ENCODE data around the gene PCIF1.
"Not testable (repeated sequence)": the region's sequence is repeated elsewhere in the genome, so short reads cannot be mapped to it uniquely, and the experiment has no call there.

Gene PCIF1

GRCh38 chr20:45927071-45927878 lies 7.2 kb upstream of the PCIF1 start:
- Histone ChIP-seq H3K4me3 (ENCODE audit: low read length in 2 of 2) (no peak overlapping the region), H3K4me1 (ENCODE audit: control insufficient read depth, insufficient read depth, low read length) (peaks cover 10% of the 10 kb centered on the region), H3K9me3 (ENCODE audit: control insufficient read depth in 2 of 2, low read length in 2 of 2) (no peaks in the 10 kb centered on the region), H3K27me3 (ENCODE audit: control insufficient read depth in 1 of 2, insufficient read depth in 2 of 2, low read length in 2 of 2) (no peaks in the 10 kb centered on the region), H3K9ac (ENCODE audit: low read length in 2 of 2) (no peak overlapping the region), H3K27ac (ENCODE audit: low read length) (no peak overlapping the region), H3K36me3 (ENCODE audit: control insufficient read depth in 2 of 2, insufficient read depth in 2 of 2, low read length in 2 of 2) (no peaks in the 10 kb centered on the region)

- peaks cover 16% of the 10 kb centered on the region for H3K4me1 ChIP-seq (ENCODE audit: control insufficient read depth, insufficient read depth, low read length)
- not testable (repeated sequence) for H3K9ac ChIP-seq (ENCODE audit: low read length in 2 of 2); H3K4me3 ChIP-seq (ENCODE audit: low read length in 2 of 2); H3K9me3 ChIP-seq (ENCODE audit: control insufficient read depth in 2 of 2, low read length in 2 of 2); H3K36me3 ChIP-seq (ENCODE audit: control insufficient read depth in 2 of 2, insufficient read depth in 2 of 2, low read length in 2 of 2); H3K27ac ChIP-seq (ENCODE audit: low read length); H3K27me3 ChIP-seq (ENCODE audit: control insufficient read depth in 1 of 2, insufficient read depth in 2 of 2, low read length in 2 of 2)
These were observed 2.8 kb upstream of the PCIF1 start for GRCh38 chr20:45931680-45932079.

- peaks cover 10 to 13% of the 10 kb centered on the region in 2 donors for H3K36me3 ChIP-seq (ENCODE audit: control insufficient read depth in 2 of 2, insufficient read depth in 2 of 2, low read length in 2 of 2)
- H3K9me3 ChIP-seq (ENCODE audit: control insufficient read depth in 2 of 2, low read length in 2 of 2): no peaks in the 10 kb centered on the region
- H3K4me1 ChIP-seq (ENCODE audit: control insufficient read depth, insufficient read depth, low read length): peaks cover 22% of the 10 kb centered on the region
- no peaks in the 10 kb centered on the region for H3K27me3 ChIP-seq (ENCODE audit: control insufficient read depth in 1 of 2, insufficient read depth in 2 of 2, low read length in 2 of 2)
- peak overlapping the region; percentile 97 to 99 for H3K9ac ChIP-seq (ENCODE audit: low read length in 2 of 2)
- H3K4me3 ChIP-seq (ENCODE audit: low read length in 2 of 2): peak overlapping the region; percentile 97 to 98
- peak overlapping the region; percentile 98 for H3K27ac ChIP-seq (ENCODE audit: low read length)
These were observed 1.0 kb upstream of the PCIF1 start for GRCh38 chr20:45933266-45934045.

- H3K27ac ChIP-seq (ENCODE audit: low read length): peak overlapping the region; percentile 98
- no peaks in the 10 kb centered on the region for H3K27me3 ChIP-seq (ENCODE audit: control insufficient read depth in 1 of 2, insufficient read depth in 2 of 2, low read length in 2 of 2)
- H3K9ac ChIP-seq (ENCODE audit: low read length in 2 of 2): peak overlapping the region; percentile 97 to 99
- peaks cover 16 to 20% of the 10 kb centered on the region in 2 donors for H3K36me3 ChIP-seq (ENCODE audit: control insufficient read depth in 2 of 2, insufficient read depth in 2 of 2, low read length in 2 of 2)
- peaks cover 22% of the 10 kb centered on the region for H3K4me1 ChIP-seq (ENCODE audit: control insufficient read depth, insufficient read depth, low read length)
- H3K4me3 ChIP-seq (ENCODE audit: low read length in 2 of 2): peak overlapping the region; percentile 97 to 98
- H3K9me3 ChIP-seq (ENCODE audit: control insufficient read depth in 2 of 2, low read length in 2 of 2): no peaks in the 10 kb centered on the region
These were observed 367 bp upstream of the PCIF1 start for GRCh38 chr20:45934046-45934585.

- H3K4me3 ChIP-seq (ENCODE audit: low read length in 2 of 2): peak overlapping the region; percentile 93 to 98
- H3K27ac ChIP-seq (ENCODE audit: low read length): peak overlapping the region; percentile 98
- no peaks in the 10 kb centered on the region for H3K27me3 ChIP-seq (ENCODE audit: control insufficient read depth in 1 of 2, insufficient read depth in 2 of 2, low read length in 2 of 2)
- H3K36me3 ChIP-seq (ENCODE audit: control insufficient read depth in 2 of 2, insufficient read depth in 2 of 2, low read length in 2 of 2): peaks cover 29 to 34% of the 10 kb centered on the region in 2 donors
- peaks cover 22% of the 10 kb centered on the region for H3K4me1 ChIP-seq (ENCODE audit: control insufficient read depth, insufficient read depth, low read length)
- H3K9ac ChIP-seq (ENCODE audit: low read length in 2 of 2): peak overlapping the region; percentile 84 to 97
- H3K9me3 ChIP-seq (ENCODE audit: control insufficient read depth in 2 of 2, low read length in 2 of 2): no peaks in the 10 kb centered on the region
These were observed 1.0 kb downstream of the PCIF1 start for GRCh38 chr20:45935416-45936046.

- Histone ChIP-seq H3K27me3 (ENCODE audit: control insufficient read depth in 1 of 2, insufficient read depth in 2 of 2, low read length in 2 of 2) (no peaks in the 10 kb centered on the region), H3K27ac (ENCODE audit: low read length) (no peak overlapping the region), H3K4me3 (ENCODE audit: low read length in 2 of 2) (no peak overlapping the region), H3K36me3 (ENCODE audit: control insufficient read depth in 2 of 2, insufficient read depth in 2 of 2, low read length in 2 of 2) (peaks cover 35 to 41% of the 10 kb centered on the region in 2 donors), H3K9ac (ENCODE audit: low read length in 2 of 2) (no peak overlapping the region), H3K9me3 (ENCODE audit: control insufficient read depth in 2 of 2, low read length in 2 of 2) (no peaks in the 10 kb centered on the region), H3K4me1 (ENCODE audit: control insufficient read depth, insufficient read depth, low read length) (peaks cover 22% of the 10 kb centered on the region)
These were observed 3.3 kb downstream of the PCIF1 start for GRCh38 chr20:45937765-45938164.

- peaks cover 47 to 53% of the 10 kb centered on the region in 2 donors for H3K36me3 ChIP-seq (ENCODE audit: control insufficient read depth in 2 of 2, insufficient read depth in 2 of 2, low read length in 2 of 2)
- no peaks in the 10 kb centered on the region for H3K9me3 ChIP-seq (ENCODE audit: control insufficient read depth in 2 of 2, low read length in 2 of 2)
- H3K27me3 ChIP-seq (ENCODE audit: control insufficient read depth in 1 of 2, insufficient read depth in 2 of 2, low read length in 2 of 2): no peaks in the 10 kb centered on the region
- H3K4me3 ChIP-seq (ENCODE audit: low read length in 2 of 2): no peak overlapping the region
- H3K4me1 ChIP-seq (ENCODE audit: control insufficient read depth, insufficient read depth, low read length): peaks cover 12% of the 10 kb centered on the region
- H3K27ac ChIP-seq (ENCODE audit: low read length): no peak overlapping the region
- no peak overlapping the region for H3K9ac ChIP-seq (ENCODE audit: low read length in 2 of 2)
These were observed 4.4 kb downstream of the PCIF1 start for GRCh38 chr20:45938727-45939438.

GRCh38 chr20:45940053-45940452 lies 5.6 kb downstream of the PCIF1 start:
- H3K9ac ChIP-seq (ENCODE audit: low read length in 2 of 2): no peak overlapping the region
- no peak overlapping the region for H3K4me3 ChIP-seq (ENCODE audit: low read length in 2 of 2)
- H3K4me1 ChIP-seq (ENCODE audit: control insufficient read depth, insufficient read depth, low read length): peaks cover 10% of the 10 kb centered on the region
- H3K9me3 ChIP-seq (ENCODE audit: control insufficient read depth in 2 of 2, low read length in 2 of 2): no peaks in the 10 kb centered on the region
- H3K27me3 ChIP-seq (ENCODE audit: control insufficient read depth in 1 of 2, insufficient read depth in 2 of 2, low read length in 2 of 2): no peaks in the 10 kb centered on the region
- H3K27ac ChIP-seq (ENCODE audit: low read length): no peak overlapping the region
- H3K36me3 ChIP-seq (ENCODE audit: control insufficient read depth in 2 of 2, insufficient read depth in 2 of 2, low read length in 2 of 2): peaks cover 58 to 64% of the 10 kb centered on the region in 2 donors

- H3K4me3 ChIP-seq (ENCODE audit: low read length in 2 of 2): no peak overlapping the region
- H3K27ac ChIP-seq (ENCODE audit: low read length): no peak overlapping the region
- peaks cover 10% of the 10 kb centered on the region for H3K4me1 ChIP-seq (ENCODE audit: control insufficient read depth, insufficient read depth, low read length)
- no peaks in the 10 kb centered on the region for H3K27me3 ChIP-seq (ENCODE audit: control insufficient read depth in 1 of 2, insufficient read depth in 2 of 2, low read length in 2 of 2)
- H3K9me3 ChIP-seq (ENCODE audit: control insufficient read depth in 2 of 2, low read length in 2 of 2): no peaks in the 10 kb centered on the region
- no peak overlapping the region for H3K9ac ChIP-seq (ENCODE audit: low read length in 2 of 2)
- peaks cover 62 to 69% of the 10 kb centered on the region in 2 donors for H3K36me3 ChIP-seq (ENCODE audit: control insufficient read depth in 2 of 2, insufficient read depth in 2 of 2, low read length in 2 of 2)
These were observed 6.0 kb downstream of the PCIF1 start for GRCh38 chr20:45940469-45940868.

- Histone ChIP-seq H3K4me3 (ENCODE audit: low read length in 2 of 2) (no peak overlapping the region), H3K4me1 (ENCODE audit: control insufficient read depth, insufficient read depth, low read length) (no peaks in the 10 kb centered on the region), H3K27me3 (ENCODE audit: control insufficient read depth in 1 of 2, insufficient read depth in 2 of 2, low read length in 2 of 2) (no peaks in the 10 kb centered on the region), H3K36me3 (ENCODE audit: control insufficient read depth in 2 of 2, insufficient read depth in 2 of 2, low read length in 2 of 2) (peaks cover 72 to 79% of the 10 kb centered on the region in 2 donors), H3K27ac (ENCODE audit: low read length) (no peak overlapping the region), H3K9ac (ENCODE audit: low read length in 2 of 2) (no peak overlapping the region), H3K9me3 (ENCODE audit: control insufficient read depth in 2 of 2, low read length in 2 of 2) (no peaks in the 10 kb centered on the region)
These were observed 9.1 kb downstream of the PCIF1 start for GRCh38 chr20:45943613-45944012.

All from stomach smooth muscle (tissue), 2 donors.